Right kidney (tissue), 9 donors: ENCODE data around the gene SLC19A1.

Source experiments
- DNase-seq: peaks from one replicate; pipeline ENCODE4 v3.0.0-alpha.2; 2016
- long read RNA-seq, 8 donors: transcript quantifications; one replicate each; lab custom pipeline, GENCODE V29; 2026

The SLC19A1 gene
- long read RNA-seq, donor 1, partial matches to known transcripts: 6 of 7 reads
- long read RNA-seq, donor 1, other reads (novel, unspliced or antisense): 0 of 7 reads
- long read RNA-seq, donor 2, partial matches to known transcripts: 22 of 22 reads
- long read RNA-seq, donor 2, other reads (novel, unspliced or antisense): 0 of 22 reads
- long read RNA-seq, donor 3, partial matches to known transcripts: 5 of 7 reads
- long read RNA-seq, donor 3, other reads (novel, unspliced or antisense): 0 of 7 reads
- long read RNA-seq, donor 4, transcript SLC19A1-201 (6 exons, 3,811 nt): major isoform, 5 of 12 reads
- long read RNA-seq, donor 4, partial matches to known transcripts: 7 of 12 reads
- long read RNA-seq, donor 4, other reads (novel, unspliced or antisense): 0 of 12 reads
- long read RNA-seq, donor 5, partial matches to known transcripts: 0 of 2 reads
- long read RNA-seq, donor 5, other reads (novel, unspliced or antisense): 0 of 2 reads
- long read RNA-seq, donor 6, partial matches to known transcripts: 348 of 348 reads
- long read RNA-seq, donor 6, other reads (novel, unspliced or antisense): 0 of 348 reads
- long read RNA-seq, donor 7, partial matches to known transcripts: 0 of 5 reads
- long read RNA-seq, donor 7, other reads (novel, unspliced or antisense): 0 of 5 reads
- long read RNA-seq, donor 8, partial matches to known transcripts: 0 of 2 reads
- long read RNA-seq, donor 8, other reads (novel, unspliced or antisense): 0 of 2 reads

DNA sequence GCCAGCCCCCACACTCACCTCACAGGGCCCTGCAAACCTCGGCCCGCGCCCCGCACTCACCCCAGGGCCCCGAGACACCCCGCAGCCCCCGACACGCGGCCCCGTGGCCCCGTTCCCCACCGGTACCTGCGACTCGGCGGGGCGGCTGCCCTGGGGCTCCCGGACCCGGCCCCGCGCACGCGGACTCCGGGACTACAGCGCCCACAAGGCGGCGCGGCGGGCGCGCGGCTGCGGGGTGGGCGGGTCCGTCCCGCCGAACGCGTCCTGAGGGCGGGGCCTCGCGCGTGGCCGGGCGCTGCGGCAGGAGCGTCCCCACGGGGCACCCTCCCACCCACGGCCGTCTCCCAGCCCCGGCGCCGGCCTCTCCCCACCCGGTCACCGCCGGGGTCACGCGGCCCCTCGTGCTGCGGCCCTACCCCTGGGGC, at the start of gene SLC19A1:
TSS of gene SLC19A1 (minus strand) at position 199 of the 425 bp plus-strand sequence. CDS start 4,481 bp downstream, outside the sequence.
- DNase-seq: no peak

DNA sequence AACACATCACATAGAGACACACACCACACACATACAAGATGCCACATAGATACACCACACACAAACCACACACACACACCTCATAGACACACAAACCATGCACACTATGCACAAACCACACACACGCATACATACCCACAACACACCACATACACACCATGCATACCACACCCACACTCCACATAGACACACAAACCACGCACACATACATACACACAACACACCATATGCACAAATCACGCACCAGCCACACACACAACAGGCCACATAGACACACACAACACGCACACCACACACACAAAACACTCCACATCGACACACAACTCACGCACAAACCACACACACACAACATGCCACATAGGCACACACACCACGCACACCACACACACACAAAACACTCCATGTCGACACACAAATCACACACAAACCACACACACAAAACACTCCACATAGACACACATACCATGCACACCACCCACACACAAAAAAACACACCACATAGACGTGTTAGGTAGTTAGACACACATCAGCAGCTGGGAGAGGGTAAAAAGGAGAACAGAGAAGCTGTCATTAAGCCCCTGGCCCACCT, 49.5 kb upstream of the SLC19A1 start:
- DNase-seq: no peak

DNA sequence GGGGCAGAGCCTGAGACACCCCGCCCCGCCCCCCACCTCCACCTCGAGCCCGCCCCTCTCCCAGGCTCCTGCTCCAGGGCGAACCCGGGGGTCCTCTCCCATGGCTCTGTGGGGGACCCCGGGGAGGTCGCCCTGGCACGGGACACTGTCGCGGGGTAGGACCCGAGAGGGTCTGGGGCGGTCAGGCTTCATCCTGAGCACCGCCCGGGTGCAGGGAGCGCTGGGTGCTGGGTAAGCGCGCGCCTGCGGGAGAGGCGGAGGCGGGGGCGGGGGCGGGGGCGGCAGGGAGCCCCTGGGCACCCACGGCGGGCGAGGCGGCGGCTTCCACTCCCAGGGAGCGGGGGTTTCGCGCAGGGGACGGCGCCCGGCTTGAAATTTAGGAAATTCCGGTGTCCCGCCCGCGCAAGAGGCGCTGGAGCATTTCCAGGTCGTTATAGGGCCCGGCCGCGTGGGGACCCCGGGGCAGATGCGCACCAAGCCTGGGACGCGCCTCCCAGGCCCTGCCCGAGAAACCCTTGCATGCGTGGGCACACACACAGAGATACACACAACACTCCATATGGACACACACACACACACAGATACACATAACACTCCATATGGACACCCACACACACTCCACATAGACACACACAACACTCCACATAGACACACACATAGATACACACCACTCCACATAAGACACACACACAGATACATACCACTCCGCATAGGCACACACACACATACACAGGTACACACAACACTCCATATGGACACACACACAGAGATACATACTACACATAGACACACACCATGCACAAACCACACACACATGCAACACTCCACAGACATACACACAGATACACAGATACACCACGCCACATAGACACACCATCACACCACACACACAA, 48.7 kb upstream of the SLC19A1 start:
- DNase-seq: peak; percentile 50

DNA sequence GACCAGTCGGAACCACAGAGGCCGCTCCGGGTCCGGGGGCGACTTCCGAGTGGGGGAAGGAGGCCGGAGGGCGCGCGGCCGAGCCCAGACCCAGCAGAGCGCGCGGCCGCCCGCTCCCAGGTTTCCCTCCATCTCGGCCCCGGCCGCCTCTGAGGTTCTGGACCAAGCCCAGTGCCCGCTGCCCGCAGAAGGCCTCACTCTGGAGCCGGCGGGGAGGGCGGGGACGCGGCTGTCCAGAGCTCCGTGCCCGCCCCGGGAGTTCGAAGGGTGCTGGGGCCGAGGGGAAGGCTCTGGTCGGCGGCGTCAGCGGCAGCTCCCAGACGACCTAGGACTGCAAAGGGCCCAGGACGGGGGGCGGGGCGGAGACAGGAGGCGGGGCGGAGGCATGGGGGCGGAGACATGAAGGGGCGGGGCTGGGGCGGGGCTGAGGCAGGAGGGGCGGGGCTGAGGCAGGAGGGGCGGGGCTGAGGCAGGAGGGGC, 48.0 kb upstream of the SLC19A1 start:
- DNase-seq: peak; percentile 78

DNA sequence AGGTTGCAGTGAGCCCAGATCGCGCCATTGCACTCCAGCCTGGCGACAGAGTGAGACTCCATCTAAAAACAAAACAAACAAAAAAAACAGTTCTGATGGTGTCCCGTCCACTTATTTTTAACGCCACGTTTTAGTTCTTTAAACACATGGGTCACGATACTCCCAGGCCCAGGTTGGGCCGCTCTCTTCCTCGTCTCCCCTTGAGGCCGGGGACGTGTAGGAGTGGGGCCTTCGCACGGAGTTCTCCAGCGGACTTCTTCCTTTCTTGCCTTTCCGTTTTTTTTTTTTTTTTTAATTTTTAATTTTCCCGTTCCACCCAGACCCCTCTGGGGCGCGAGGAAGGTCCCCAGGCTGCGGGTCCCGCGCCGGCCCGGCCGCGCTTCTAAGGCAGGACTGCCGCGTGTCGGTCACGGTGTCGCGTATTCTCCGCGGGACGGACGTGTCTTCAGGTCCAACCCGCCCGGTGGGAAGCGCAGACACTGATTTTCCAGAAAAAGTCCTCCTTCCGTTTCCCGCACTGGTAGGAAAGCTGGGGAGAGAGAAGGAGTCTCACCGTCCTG, 47.5 kb upstream of the SLC19A1 start:
- DNase-seq: no peak

DNA sequence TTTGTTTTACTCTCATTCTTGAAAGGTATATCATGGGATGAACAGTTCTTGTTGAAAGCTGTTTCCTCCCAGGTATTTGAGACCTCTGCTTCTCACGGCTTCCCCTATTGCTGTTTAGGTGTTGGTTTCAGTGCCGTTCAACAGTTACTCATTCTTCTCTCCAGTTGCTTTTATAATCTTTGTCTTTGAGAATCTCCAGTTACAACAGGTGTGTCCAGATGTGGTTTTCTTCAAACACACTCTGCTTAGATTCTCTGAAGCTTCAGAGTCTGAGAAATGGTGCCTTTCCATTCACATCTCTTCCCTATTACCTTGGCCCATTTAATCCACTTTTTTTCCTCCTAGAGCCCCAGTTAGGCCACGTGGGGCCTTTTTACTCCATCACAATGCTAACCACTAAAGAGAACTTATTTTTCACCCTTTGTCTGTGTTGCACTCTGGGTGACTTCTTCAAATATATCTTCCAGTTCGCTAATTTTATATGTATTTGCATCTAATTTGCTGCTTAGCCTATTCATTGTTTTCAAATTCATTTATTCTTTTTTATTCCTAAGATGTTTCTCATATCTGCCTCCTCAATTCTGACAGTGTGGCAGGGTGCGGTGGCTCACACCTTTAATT, 46.7 kb upstream of the SLC19A1 start:
- DNase-seq: no peak

DNA sequence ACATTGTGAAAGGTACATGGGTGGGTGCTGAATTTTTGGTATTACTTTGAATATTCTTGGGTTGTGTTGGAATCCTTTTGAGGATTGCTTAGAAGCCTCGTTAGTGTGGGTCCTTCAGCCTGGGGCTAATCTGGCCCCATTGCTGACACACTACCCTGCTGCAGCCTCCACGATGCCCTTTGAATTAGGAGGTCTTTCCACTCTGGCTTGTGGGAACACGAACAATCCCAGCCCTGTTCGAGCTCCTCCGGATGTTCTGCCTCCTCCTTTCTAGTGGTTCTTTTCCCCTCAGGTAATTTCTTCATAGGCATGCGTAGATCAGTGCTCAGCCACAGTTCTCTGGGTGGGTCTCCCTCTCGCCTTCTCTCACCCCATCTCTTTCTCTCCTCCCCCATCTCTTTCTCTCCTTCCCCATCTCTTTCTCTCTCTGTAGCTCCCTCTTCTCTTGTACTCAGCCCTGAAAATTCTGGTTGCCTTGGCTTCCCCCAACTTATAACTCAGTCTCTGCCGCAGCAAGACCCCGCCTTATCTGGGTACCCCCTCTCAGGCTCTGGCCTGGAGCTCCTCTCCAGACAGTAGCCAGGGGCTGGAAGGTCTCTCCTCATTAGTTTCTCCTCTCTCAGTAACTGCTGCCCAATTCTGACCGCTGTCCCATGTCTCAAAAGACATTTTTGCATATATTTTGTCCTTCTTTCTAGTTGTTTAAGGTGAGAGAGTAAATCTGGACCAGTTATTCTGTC, 46.0 kb upstream of the SLC19A1 start:
- DNase-seq: no peak

DNA sequence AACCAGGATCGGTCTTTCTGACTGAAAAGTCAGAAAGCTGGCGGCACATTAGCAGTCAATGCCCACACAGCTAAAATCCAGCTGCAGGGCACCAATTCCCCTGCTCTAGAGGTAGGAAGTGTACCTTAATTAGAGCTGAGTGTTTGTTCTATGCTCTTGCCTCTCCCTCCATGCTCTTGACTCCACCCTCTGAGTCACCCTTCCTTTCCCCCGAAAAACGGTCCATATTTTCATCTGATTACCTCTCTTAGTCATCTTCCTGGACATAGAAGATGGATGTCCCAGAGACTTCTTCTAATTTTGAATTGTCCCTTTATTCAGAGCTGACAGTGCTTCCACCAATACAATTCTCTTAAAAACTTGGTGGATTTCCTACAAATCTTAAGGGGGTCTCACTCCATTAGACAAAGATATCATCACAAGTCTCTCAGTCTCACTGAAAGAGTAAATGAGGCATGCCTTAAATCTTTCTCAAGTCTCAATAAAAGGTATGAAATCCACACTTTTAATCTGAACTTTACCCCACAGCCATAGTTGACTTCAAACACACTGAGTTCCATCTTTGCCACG, 44.1 kb upstream of the SLC19A1 start:
- DNase-seq: no peak

DNA sequence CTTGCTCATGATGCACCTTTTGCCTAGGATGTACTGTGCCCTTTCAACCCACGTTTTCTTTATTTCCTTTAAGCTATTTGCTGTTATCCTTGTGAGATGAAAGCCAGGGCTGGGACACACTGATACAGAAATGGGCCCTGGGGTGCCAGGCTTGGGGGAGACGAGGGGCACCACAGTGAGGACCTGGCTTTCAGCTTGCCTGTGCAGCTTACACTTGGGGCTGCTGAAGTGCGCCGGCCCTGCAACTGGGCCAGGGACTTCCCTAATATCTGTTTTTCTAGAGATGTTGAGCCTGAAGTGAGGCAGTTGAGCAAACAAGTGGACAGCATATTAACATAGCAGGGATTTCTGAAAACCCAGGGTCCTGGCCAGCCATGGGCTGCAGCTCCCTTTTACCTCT, 42.5 kb upstream of the SLC19A1 start:
- no peak for DNase-seq

DNA sequence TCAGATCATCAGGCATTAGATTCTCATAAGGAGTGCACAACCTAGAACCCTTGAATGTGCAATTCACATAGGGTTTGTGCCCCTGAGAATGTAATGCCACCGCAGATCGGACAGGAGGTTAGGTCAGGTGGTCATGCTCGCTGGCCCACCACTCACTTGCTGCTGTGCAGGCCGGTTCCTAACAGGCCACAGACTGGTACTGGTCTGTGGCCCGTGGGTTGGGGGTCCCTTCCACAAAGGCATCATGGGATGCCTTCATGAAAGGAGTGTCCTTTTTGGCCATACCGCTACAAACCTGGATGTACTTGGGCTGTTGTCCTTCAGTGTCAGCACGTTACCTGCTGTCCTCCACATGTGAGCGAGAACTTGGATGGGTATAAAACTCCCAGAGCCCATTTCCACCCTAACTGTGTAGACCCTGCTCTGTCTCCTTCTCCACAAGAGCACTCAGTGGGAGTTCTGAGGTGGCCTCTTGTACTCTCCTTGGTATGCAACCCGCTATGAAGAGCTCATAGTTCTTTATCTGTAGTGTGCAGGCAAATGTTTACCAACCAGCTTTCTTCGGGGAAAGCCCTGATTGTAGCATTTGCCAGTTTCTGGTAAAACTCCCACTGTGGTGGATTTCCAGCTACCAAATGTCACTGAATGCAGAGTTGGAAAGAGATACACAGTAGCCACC, 41.7 kb upstream of the SLC19A1 start:
- no peak for DNase-seq

DNA sequence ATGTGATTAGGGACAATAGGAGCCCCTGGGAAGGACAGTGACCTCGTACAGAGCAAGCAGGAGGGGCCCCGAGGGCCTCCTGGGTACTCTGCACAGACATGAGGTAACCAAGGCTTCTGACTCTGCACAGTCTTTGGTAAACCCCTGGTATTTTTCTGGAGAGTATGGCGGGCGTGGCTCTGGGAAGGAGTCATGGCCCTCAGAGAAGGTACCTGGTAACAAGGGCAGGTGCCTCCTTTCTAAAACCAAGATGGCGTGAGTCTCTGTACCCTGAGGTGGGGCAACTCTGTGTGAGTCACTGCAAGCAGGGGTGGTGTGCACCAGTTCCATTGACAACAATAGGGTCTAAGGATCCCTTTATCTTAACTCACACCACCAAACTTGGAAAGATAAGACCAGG, 39.9 kb upstream of the SLC19A1 start:
- DNase-seq: no peak

DNA sequence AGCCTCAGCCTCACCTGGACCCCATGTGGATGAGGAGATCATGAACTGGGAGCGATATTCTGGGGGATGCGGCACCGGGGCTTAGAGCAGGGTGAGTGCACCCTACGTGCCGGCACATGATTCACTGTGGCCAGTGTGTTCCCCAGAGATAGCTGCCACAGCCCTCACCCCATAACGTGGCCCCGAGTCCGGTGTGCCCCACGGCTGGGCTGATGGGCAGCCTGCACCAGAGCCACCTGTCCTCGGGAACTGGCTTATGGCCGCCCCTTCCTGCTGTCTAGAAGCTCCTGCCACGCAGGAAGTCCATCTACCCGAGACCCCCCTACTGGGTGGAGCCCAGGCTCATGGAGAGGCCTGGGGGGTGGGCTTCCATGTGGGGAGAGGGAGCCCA, 39.1 kb upstream of the SLC19A1 start:
- no peak for DNase-seq

DNA sequence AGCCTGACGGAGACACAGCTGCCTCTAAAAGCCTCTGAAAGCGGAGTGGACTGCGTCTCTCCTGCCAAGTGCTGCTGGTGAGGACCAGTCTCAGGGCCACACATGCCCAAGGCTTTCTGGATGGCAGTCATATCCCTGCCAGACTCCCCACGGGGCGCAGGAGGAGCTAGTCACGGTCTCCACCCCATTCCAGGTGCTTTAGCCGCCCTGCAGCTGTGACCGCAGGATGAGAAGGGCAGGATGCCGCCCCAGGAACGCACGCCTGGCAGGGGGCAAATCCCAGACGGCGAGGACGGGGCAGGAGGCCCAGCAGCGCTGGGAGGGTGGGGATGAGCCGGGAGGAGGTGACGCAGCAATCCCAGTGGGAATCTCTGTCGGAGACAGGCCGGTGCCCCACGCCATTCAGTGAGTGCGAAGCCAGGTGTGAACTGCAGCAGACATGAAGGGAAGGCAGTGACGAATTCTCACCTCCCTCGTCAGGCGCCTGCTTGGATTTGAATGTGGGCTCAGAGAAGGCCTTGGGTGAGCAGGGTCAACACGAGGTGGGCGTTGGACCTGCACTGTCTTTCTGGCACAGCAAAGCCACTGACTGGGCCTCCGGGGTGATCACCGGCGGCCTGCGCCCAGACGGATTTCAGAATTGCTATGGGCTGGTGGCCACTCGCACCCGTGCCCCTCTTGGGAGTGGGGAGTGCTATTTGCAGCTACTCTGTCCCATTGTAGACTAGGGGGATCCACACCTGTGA, 38.5 kb upstream of the SLC19A1 start:
- no peak for DNase-seq

DNA sequence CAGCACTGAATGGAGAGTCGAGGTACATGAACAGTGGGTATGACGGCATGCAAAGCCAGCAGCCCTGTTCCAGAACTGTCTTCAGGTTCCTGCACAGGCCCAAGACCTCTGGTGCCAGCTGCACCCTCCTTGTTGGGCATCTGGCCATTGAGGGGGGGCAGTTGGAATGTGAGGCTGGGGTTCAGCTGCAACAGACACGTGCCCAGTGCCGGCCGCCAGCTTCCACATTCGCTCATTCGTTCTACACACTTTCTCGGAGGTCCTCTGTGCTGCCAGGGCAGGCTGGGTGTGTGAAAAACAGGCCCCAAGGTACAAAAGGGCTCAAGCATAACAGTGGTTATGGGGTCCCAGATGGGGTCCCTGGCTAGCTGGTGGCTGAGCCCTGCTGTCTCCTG, 37.9 kb upstream of the SLC19A1 start:
- DNase-seq: no peak

DNA sequence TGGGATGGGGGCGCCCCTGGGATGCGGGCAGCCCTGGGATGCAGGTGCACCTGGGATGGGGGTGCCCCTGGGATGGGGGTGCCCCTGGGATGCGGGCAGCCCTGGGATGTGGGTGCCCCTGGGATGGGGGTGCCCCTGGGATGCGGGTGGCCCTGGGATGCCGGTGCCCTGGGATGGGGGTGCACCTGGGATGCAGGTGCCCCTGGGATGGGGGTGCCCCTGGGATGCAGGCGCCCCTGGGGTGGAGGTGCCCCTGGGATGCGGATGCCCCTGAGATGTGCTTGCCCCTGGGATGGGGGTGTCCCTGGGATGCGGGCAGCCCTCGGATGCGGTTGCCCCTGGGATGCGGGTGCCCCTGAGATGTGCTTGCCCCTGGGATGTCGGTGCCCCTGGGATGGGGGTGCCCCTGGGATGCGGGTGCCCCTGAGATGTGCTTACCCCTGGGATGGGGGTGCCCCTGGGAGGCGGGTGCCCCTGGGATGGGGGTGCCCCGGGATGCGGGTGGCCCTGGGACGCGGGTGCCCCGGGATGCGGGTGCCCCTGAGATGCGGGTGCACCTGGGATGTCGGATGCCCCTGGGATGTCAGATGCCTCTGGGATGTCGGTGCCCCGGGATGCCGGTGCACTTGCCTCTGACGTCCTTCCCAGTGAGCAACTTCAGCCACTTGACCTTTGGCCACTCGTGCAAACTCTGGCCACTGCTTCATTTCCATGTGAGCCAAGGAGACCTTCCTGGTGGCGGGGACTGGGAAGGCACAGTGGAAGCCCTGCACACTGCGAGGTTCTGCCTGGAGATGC, 37.3 kb upstream of the SLC19A1 start:
- no peak for DNase-seq

DNA sequence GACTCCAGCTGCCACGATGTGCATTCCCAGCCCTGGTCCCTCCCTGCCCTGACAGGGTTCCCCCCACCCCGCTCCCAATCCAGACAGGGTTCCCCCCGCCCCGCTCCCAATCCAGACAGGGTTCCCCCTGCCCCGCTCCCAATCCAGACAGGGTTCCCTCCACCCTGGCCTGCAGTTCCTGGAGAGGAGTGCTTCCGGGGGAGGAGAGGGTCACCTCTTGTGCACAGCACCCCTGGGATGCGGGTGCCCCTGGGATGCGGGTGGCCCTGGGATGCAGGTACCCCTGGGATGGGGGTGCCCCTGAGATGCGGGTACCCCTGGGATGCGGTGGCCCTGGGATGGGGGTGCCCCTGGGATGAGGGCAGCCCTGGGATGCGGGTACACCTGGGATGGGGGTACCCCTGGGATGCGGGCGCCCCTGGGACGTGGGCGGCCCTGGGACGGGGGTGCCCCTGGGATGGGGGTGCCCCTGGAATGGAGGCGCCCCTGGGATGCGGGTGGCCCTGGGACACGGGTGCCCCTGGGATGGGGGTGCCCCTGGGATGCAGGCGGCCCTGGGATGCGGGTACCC, 36.7 kb upstream of the SLC19A1 start:
- DNase-seq: no peak

DNA sequence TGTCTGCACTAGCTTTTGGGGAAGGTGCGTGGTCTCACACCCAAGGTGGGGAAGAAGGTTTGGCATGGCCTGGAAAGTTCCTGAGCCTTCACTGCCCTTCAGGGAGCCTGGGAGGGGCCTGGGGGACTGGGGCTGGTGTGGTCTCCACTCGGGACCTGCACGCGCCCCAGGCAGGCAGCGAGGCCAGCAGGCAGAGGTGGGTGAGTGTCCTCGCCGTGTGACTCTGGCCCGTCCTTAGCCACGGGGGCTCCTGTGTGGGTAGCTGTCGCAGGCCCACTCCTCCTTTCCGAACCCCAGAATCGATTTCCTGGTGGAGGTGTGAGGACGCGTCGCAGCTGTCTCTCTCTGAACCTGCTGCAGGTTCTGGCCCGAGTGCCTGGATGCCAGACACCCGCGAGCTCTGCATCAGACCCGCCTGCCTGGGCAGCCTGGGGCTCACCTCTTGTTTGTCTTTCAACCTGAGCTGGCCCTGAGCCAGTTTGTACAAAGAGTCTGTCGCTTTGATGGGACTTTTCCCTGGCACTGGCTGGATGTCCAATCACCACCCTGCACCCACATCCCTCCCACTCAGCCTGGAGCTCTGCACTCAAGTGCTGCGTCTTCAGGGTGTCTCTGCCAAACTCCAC, 36.0 kb upstream of the SLC19A1 start:
- no peak for DNase-seq
